HepG2 (cell line): ENCODE measurements around the gene TMEM120A. TPM values are rescaled to one million over a fixed set of nuclear protein-coding genes. Genes with fewer than 3 reads are reported as not detected.

Experiments used
- ATAC-seq: fragments of 200-7000 bp; cut with Tn5 transposase; 3 replicates; pipeline ENCODE4 v1.9.1; 2020; ENCODE audit warnings: mild to moderate bottlenecking, moderate library complexity
- BruUV-seq: library from RNA; stranded (reverse); fragments of 400-500 nt; replicated peaks from 2 replicates; lab custom pipeline; 2021; lab: Mats Ljungman, UMichigan
- CTCF ChIA-PET: fragments of 300-600 bp; formaldehyde crosslinking; extraction: SDS; loops from one replicate; lab custom pipeline; 2021; ENCODE audit warnings: low total read pairs, inconsistent platforms, low intra/inter-chr PET ratio; lab: Yijun Ruan, JAX
- POLR2A ChIA-PET: fragments of 350-600 bp; sonication (Branson Sonifier 250); formaldehyde crosslinking; loops from one replicate; lab custom pipeline; 2020; ENCODE audit warnings: antibody characterized with exemption, inconsistent platforms; lab: Yijun Ruan, JAX
- DNase-seq: peaks from one replicate; pipeline ENCODE4 v3.0.0-alpha.2; 2015; ENCODE audit warnings: low spot score
- FAIRE-seq: peaks from 3 replicates; lab custom pipeline; 2011; peaks lifted over from hg19 to GRCh38; lab: Jason Lieb, UNC
- H2AFZ ChIP-seq: one replicate; pipeline ENCODE4 v1.6.1; 2011; ENCODE audit warnings: low read length, inconsistent platforms
- H3K27ac ChIP-seq: fragments of 300-600 bp; 3 replicates; pipeline ENCODE4 v1.8.0; 2011; ENCODE audit warnings: mixed run types, mild to moderate bottlenecking, mixed read lengths, low read length, inconsistent platforms; ENCODE audit not compliant: insufficient read depth; ENCODE audit errors: extremely low read length
- H3K27me3 ChIP-seq, 2 experiments: fragments of 200-600 bp in 1 of 2; 2 replicates in 1 of 2; 3 replicates in 1 of 2; pipeline versions ENCODE4 v1.6.0 to v1.8.0; 2011; ENCODE audit warnings: low read length in 2 of 2, mild to moderate bottlenecking in 2 of 2, moderate library complexity in 2 of 2, inconsistent platforms in 1 of 2; ENCODE audit not compliant: insufficient read depth in 2 of 2, control insufficient read depth in 1 of 2
- H3K36me3 ChIP-seq, 2 experiments: fragments of 200-600 bp in 1 of 2; replicated peaks in 1 of 2; 2 replicates in 1 of 2; 3 replicates in 1 of 2; pipeline versions ENCODE4 v1.5.1 to v1.8.0; 2011; ENCODE audit warnings: low read length in 2 of 2, inconsistent platforms in 1 of 2; ENCODE audit not compliant: insufficient read depth in 2 of 2, control insufficient read depth in 1 of 2
- H3K4me1 ChIP-seq: 2 replicates; pipeline ENCODE4 v1.5.1; 2012; ENCODE audit warnings: low read length, inconsistent platforms; ENCODE audit not compliant: insufficient read depth
- H3K4me2 ChIP-seq: 2 replicates; pipeline ENCODE4 v1.6.0; 2011; ENCODE audit warnings: low read depth, low read length, inconsistent platforms
- H3K4me3 ChIP-seq, 3 experiments: fragments of 200-600 bp in 1 of 3; sonication (generic), shearing (Covaris generic) in 1 of 3; replicated peaks in 1 of 3; 2 replicates each; pipeline ENCODE4 v1.5.1; 2011 to 2016; ENCODE audit warnings: low read length in 3 of 3, inconsistent platforms in 2 of 3, low read depth in 2 of 3, mild to moderate bottlenecking in 2 of 3, control low read depth in 1 of 3, mixed read lengths in 1 of 3; ENCODE audit not compliant: insufficient read depth in 1 of 3
- H3K79me2 ChIP-seq: one replicate; pipeline ENCODE4 v1.6.1; 2011; ENCODE audit warnings: low read length, inconsistent platforms; ENCODE audit not compliant: insufficient read depth
- H3K9ac ChIP-seq: 2 replicates; pipeline ENCODE4 v1.6.0; 2011; ENCODE audit warnings: mild to moderate bottlenecking, low read depth, low read length, inconsistent platforms; ENCODE audit not compliant: insufficient read depth
- H3K9me3 ChIP-seq: 2 replicates; pipeline ENCODE4 v1.5.1; 2012; ENCODE audit warnings: mild to moderate bottlenecking, low read length
- H4K20me1 ChIP-seq: 2 replicates; pipeline ENCODE4 v1.6.0; 2011; ENCODE audit warnings: inconsistent platforms, mild to moderate bottlenecking, low read length, moderate library complexity; ENCODE audit not compliant: insufficient read depth
- CEBPB ChIP-seq: IDR thresholded peaks from 2 replicates; pipeline ENCODE4 v1.6.1; 2011; ENCODE audit warnings: low read depth, low read length, improper control_type of control experiment, borderline replicate concordance
- ETS1 ChIP-seq: sonication (generic); formaldehyde crosslinking; IDR thresholded peaks from 2 replicates; pipeline ENCODE4 v1.4.0; 2020; ENCODE audit warnings: missing genetic modification reagents
- FOXO1 ChIP-seq: sonication (generic); formaldehyde crosslinking; IDR thresholded peaks from 2 replicates; pipeline ENCODE4 v1.4.0; 2020; ENCODE audit warnings: missing genetic modification reagents
- MED13 ChIP-seq: sonication (generic); formaldehyde crosslinking; IDR thresholded peaks from 2 replicates; pipeline ENCODE4 v1.5.0; 2020; ENCODE audit warnings: missing genetic modification reagents
- RBFOX2 ChIP-seq: fragments of 200-400 bp; formaldehyde crosslinking; IDR thresholded peaks from 2 replicates; pipeline ENCODE4 v1.6.1; 2017; ENCODE audit warnings: low read depth, mild to moderate bottlenecking, low read length
- SAP130 ChIP-seq: IDR thresholded peaks from 2 replicates; pipeline ENCODE4 v1.6.1; 2016; ENCODE audit warnings: low read depth
- THAP7 ChIP-seq: sonication (generic); formaldehyde crosslinking; IDR thresholded peaks from 2 replicates; pipeline ENCODE4 v1.8.1; 2023; ENCODE audit warnings: mild to moderate bottlenecking, missing genetic modification reagents
- ZBTB3 ChIP-seq: sonication (generic); formaldehyde crosslinking; IDR thresholded peaks from 2 replicates; pipeline ENCODE4 v1.4.0; 2020; ENCODE audit warnings: low read depth, mild to moderate bottlenecking, moderate library complexity, missing genetic modification reagents, borderline replicate concordance
- ZFP41 ChIP-seq: sonication (generic); formaldehyde crosslinking; IDR thresholded peaks from 2 replicates; pipeline ENCODE4 v1.4.0; 2020; ENCODE audit warnings: mild to moderate bottlenecking, missing genetic modification reagents, borderline replicate concordance
- ZNF446 ChIP-seq: sonication (generic); formaldehyde crosslinking; IDR thresholded peaks from 2 replicates; pipeline ENCODE4 v1.5.0; 2020; ENCODE audit warnings: mild to moderate bottlenecking, missing genetic modification reagents
- ZNF816 ChIP-seq: sonication (generic); formaldehyde crosslinking; IDR thresholded peaks from 2 replicates; pipeline ENCODE4 v1.8.0; 2022; ENCODE audit warnings: missing genetic modification reagents, mild to moderate bottlenecking, borderline replicate concordance
- WGBS: methylation state at CpG from one replicate; pipeline ENCODE4 v1.1.6; 2017; ENCODE audit warnings: low lambda C conversion rate; 5-methylcytosine and 5-hydroxymethylcytosine counted together
- in situ Hi-C: cut with HindIII; loops from 2 replicates; pipeline ENCODE4 v1.10.0; 2017; ENCODE audit warnings: low pct_unique_long_range_greater_than_20kb; ENCODE audit not compliant: extremely low pct_ligation_motif_present
- intact Hi-C: fragments of 100-400 bp; cut with micrococcal nuclease; formaldehyde crosslinking; loops from one replicate; pipeline ENCODE4 v1.10.0; 2022; ENCODE audit not compliant: unreplicated experiment
- polyA plus RNA-seq, 8 experiments: library from polyadenylated mRNA; depleted of rRNA in 3 of 8; stranded (reverse) in 7 of 8; unstranded in 1 of 8; fragments of >200 nt; fragmentation: Illumina TruSeq in 4 of 8; extraction: Trizol in 4 of 8; gene quantifications; 2 replicates each; pipeline versions ENCODE4 v1.2.1 to v1.2.3, GENCODE V29; 2011 to 2016; ENCODE audit warnings: low read depth in 4 of 8, missing spikeins in 1 of 8, mixed read lengths in 1 of 8; ENCODE audit not compliant: insufficient read depth in 1 of 8
- total RNA-seq, 5 experiments: library from RNA; depleted of rRNA; stranded (reverse); fragments of >200 nt; fragmentation: Illumina TruSeq; extraction: Trizol; gene quantifications; 2 replicates each; pipeline ENCODE4 v1.2.3, GENCODE V29; 2016; ENCODE audit warnings: low read depth in 1 of 5
- TF ChIP-seq, protein P1 (sequence below): IDR thresholded peaks from 2 replicates; pipeline ENCODE4 v1.6.1; 2018; ENCODE audit warnings: missing genetic modification reagents, mild to moderate bottlenecking, missing compliant biosample characterization
- TF ChIP-seq, protein P2 (sequence below): sonication (generic); formaldehyde crosslinking; conservative IDR thresholded peaks from 2 replicates; pipeline ENCODE4 v1.4.0; 2020; ENCODE audit warnings: missing genetic modification reagents

TMEM120A gene
- total and polyA plus RNA-seq, 2 of the 13 experiments (the other 11 are each of a cell fraction or from before 2014, with no cell fraction given) = 40.3 to 102 TPM

GRCh38 chr7:75958802-75959543, 35.4 kb downstream of the TMEM120A start (continued):
- TF ChIP-seq RBFOX2 (no peak), THAP7 (no peak), ZFP41 (CRISPR knock-in tag) (no peak), FOXO1 (CRISPR knock-in tag) (no peak), CEBPB (no peak)
- TF ChIP-seq, protein P1, sequence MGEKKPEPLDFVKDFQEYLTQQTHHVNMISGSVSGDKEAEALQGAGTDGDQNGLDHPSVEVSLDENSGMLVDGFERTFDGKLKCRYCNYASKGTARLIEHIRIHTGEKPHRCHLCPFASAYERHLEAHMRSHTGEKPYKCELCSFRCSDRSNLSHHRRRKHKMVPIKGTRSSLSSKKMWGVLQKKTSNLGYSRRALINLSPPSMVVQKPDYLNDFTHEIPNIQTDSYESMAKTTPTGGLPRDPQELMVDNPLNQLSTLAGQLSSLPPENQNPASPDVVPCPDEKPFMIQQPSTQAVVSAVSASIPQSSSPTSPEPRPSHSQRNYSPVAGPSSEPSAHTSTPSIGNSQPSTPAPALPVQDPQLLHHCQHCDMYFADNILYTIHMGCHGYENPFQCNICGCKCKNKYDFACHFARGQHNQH (CRISPR knock-in tag) = no peak

- no peak for FAIRE-seq
- no peaks in the 10 kb centered on the region for H3K27me3 ChIP-seq
- TF ChIP-seq, protein P2, sequence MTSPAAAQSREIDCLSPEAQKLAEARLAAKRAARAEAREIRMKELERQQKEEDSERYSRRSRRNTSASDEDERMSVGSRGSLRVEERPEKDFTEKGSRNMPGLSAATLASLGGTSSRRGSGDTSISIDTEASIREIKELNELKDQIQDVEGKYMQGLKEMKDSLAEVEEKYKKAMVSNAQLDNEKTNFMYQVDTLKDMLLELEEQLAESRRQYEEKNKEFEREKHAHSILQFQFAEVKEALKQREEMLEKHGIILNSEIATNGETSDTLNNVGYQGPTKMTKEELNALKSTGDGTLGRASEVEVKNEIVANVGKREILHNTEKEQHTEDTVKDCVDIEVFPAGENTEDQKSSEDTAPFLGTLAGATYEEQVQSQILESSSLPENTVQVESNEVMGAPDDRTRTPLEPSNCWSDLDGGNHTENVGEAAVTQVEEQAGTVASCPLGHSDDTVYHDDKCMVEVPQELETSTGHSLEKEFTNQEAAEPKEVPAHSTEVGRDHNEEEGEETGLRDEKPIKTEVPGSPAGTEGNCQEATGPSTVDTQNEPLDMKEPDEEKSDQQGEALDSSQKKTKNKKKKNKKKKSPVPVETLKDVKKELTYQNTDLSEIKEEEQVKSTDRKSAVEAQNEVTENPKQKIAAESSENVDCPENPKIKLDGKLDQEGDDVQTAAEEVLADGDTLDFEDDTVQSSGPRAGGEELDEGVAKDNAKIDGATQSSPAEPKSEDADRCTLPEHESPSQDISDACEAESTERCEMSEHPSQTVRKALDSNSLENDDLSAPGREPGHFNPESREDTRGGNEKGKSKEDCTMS (CRISPR knock-in tag) = no peak
- peak; percentile 32; the same call in 1 of the 2 replicates for TF ChIP-seq SAP130 (CRISPR knock-in tag)
- no peak for TF ChIP-seq MED13 (CRISPR knock-in tag)
- TF ChIP-seq ZNF446 (CRISPR knock-in tag) = no peak
- no peak for TF ChIP-seq ETS1 (CRISPR knock-in tag)
- TF ChIP-seq ZNF816 (CRISPR knock-in tag) = no peak
- no peak for TF ChIP-seq ZBTB3 (CRISPR knock-in tag)
Observed at GRCh38 chr7:75957021-75957736, 37.2 kb downstream of the TMEM120A start.

More at GRCh38 chr7:75957021-75957736, 37.2 kb downstream of the TMEM120A start:
- ATAC-seq = no peak
- intact Hi-C loops = loop anchor here (2.0 kb wide), 1 partner anchor 50 kb away; no protein-coding TSS in a partner anchor
- ChIA-PET CTCF (no interaction called here), POLR2A (interaction anchor here (1.2 to 2.8 kb wide), 6 partner anchors 11 to 42 kb away, joined by 3 to 14 read pairs (median 6); partner anchors contain the start of gene POR)
- Histone ChIP-seq H2AFZ (no peak overlapping the region), H3K27ac (peak overlapping the region; percentile 77), H3K9ac (0 out of 2 replicates have a peak overlapping the region, but pooled peaks have one; percentile 20), H3K4me2 (no peak overlapping the region), H4K20me1 (peaks cover 55% of the 10 kb centered on the region), H3K79me2 (peaks cover 56% of the 10 kb centered on the region), H3K36me3 (peaks cover 25 to 75% of the 10 kb centered on the region in 2 experiments), H3K4me3 (no peak overlapping the region), H3K4me1 (peaks cover 88% of the 10 kb centered on the region), H3K9me3 (no peaks in the 10 kb centered on the region)
- WGBS = 92% methylated on average over 12 of the region's 16 CpGs
- BruUV-seq = no TSS peak
- DNase-seq = peak; percentile 47
- in situ Hi-C loops = loop anchor here (5.0 kb wide), 1 partner anchor 40 kb away; the partner anchor contains the start of gene POR
